ENCODE measurements around the gene OR2V2.
A peak's percentile ranks its signal among the peaks of the same experiment; 100 is the strongest.

OR2V2 gene

GRCh38 chr5:181120761-181121160 is 26.6 kb upstream of the OR2V2 start:
- no peak for TF ChIP-seq ZNF8 (CRISPR knock-in tag; IDR thresholded peaks at IDR 0.05)
- TF ChIP-seq ZFP30 (CRISPR knock-in tag; IDR thresholded peaks at IDR 0.05) = no peak
- TF ChIP-seq TOX (CRISPR knock-in tag; IDR thresholded peaks at IDR 0.05; ENCODE audit: borderline replicate concordance) = no peak
- no peak for TF ChIP-seq ZNF565 (CRISPR knock-in tag; conservative IDR thresholded peaks at IDR 0.05; ENCODE audit: low read depth)
- no peak for TF ChIP-seq OSR1 (CRISPR knock-in tag; IDR thresholded peaks at IDR 0.05)
- TF ChIP-seq TCF4 (CRISPR knock-in tag; IDR thresholded peaks at IDR 0.05; ENCODE audit: borderline replicate concordance) = no peak
- no peak for TF ChIP-seq PPARA (CRISPR knock-in tag; IDR thresholded peaks at IDR 0.05; ENCODE audit: borderline replicate concordance)
- no peak for TF ChIP-seq PATZ1 (CRISPR knock-in tag; IDR thresholded peaks at IDR 0.05; ENCODE audit: borderline replicate concordance)
- no peak for TF ChIP-seq ESRRG (CRISPR knock-in tag; IDR thresholded peaks at IDR 0.05)
- no peak for TF ChIP-seq CREB5 (CRISPR knock-in tag; IDR thresholded peaks at IDR 0.05; ENCODE audit: low read depth)
- no peak for TF ChIP-seq ARNTL (CRISPR knock-in tag; IDR thresholded peaks at IDR 0.05; ENCODE audit: borderline replicate concordance, low read depth)
- no peak for TF ChIP-seq CSRNP3 (CRISPR knock-in tag; IDR thresholded peaks at IDR 0.05)
- no peak for TF ChIP-seq ZC3H10 (CRISPR knock-in tag; IDR thresholded peaks at IDR 0.05)
- TF ChIP-seq ZNF70 (CRISPR knock-in tag; IDR thresholded peaks at IDR 0.05) = no peak
- TF ChIP-seq POU6F1 (CRISPR knock-in tag; IDR thresholded peaks at IDR 0.05; ENCODE audit: borderline replicate concordance, low read depth) = no peak
- ATAC-seq = no peak

DNA sequence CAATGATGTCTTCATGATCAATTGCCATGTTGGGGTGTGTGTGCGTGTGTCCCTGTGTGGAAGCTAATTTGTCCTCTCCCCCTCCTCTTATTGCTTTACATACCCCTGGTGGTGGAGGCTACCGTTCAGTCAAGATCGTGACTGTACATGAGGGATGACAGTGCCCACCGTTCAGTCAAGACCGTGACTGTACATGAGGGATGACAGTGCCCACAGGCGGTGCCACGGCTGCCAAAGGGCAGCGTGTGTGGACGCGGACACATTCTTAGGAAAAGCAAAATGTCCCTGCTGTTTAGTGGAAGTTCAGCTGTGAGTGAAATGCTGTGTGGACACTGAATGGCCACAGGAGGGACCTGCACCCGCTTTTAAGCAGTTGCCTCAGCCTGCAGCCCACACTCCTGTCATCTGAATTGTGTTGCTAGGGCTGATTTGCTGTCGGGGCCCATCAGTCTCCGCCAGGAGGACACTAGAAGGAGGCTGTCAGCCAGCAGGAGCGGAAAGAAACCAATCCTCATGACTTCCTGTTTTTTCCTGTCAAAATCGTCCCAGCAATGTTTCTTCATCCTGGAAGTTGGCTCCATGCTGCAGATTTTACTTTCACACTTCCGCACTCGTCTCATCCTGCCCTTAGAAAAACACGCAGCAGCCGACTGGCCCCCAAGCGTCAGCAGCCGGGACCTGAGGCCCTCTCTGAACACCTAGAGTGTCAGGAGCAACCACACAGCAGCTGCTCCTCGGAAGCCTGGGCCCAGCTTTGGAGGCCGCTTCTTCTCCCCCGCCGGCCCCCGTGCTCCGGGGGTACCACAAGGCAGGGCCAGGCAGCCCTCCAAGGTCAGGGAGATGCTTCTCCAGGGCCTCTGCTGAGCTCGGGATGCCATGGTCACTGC is 25.5 kb upstream of the OR2V2 start:
- peak; percentile 65 for ATAC-seq
- TF ChIP-seq PATZ1 (CRISPR knock-in tag; IDR thresholded peaks at IDR 0.05; ENCODE audit: borderline replicate concordance) = no peak
- TF ChIP-seq ZNF70 (CRISPR knock-in tag; IDR thresholded peaks at IDR 0.05) = no peak
- TF ChIP-seq PPARA (CRISPR knock-in tag; IDR thresholded peaks at IDR 0.05; ENCODE audit: borderline replicate concordance) = no peak
- TF ChIP-seq ZFP30 (CRISPR knock-in tag; IDR thresholded peaks at IDR 0.05) = no peak

DNA sequence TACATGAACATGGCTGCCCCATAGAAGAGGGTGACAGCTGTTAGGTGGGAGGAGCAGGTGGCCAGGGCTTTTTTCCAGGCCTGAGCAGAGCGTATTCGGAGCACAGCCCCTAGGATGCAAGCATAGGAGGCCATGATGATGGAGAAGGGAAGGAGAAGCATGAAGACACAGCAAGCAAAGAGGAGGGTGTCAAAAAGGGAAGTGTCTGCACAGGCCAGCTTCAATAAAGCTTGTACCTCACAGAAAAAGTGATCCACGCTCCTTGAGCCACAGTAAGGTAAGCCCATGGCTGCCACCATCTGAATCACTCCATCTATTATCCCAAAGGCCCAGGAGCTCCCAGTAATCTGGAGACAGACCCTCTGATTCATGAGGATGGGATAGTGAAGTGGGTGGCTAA is 22.9 kb upstream of the OR2V2 start:
- TF ChIP-seq RARB (CRISPR knock-in tag; IDR thresholded peaks at IDR 0.05) (no peak), BACH2 (CRISPR knock-in tag; IDR thresholded peaks at IDR 0.05; ENCODE audit: borderline replicate concordance) (no peak), OSR1 (CRISPR knock-in tag; IDR thresholded peaks at IDR 0.05) (no peak), ZFP3 (CRISPR knock-in tag; IDR thresholded peaks at IDR 0.05) (no peak), ZFP30 (CRISPR knock-in tag; IDR thresholded peaks at IDR 0.05) (no peak), PATZ1 (CRISPR knock-in tag; IDR thresholded peaks at IDR 0.05; ENCODE audit: borderline replicate concordance) (no peak), ZNF70 (CRISPR knock-in tag; IDR thresholded peaks at IDR 0.05) (no peak), ZNF8 (CRISPR knock-in tag; IDR thresholded peaks at IDR 0.05) (no peak), ISL1 (CRISPR knock-in tag; IDR thresholded peaks at IDR 0.05) (no peak), CREB5 (CRISPR knock-in tag; IDR thresholded peaks at IDR 0.05; ENCODE audit: low read depth) (no peak), PPARA (CRISPR knock-in tag; IDR thresholded peaks at IDR 0.05; ENCODE audit: borderline replicate concordance) (no peak), ZC3H10 (CRISPR knock-in tag; IDR thresholded peaks at IDR 0.05) (no peak), TOX (CRISPR knock-in tag; IDR thresholded peaks at IDR 0.05; ENCODE audit: borderline replicate concordance) (no peak), TSHZ2 (CRISPR knock-in tag; IDR thresholded peaks at IDR 0.05) (no peak), ESRRG (CRISPR knock-in tag; IDR thresholded peaks at IDR 0.05) (no peak)
- ATAC-seq = no peak
